Globus pallidus (tissue), 1 donor: ENCODE measurements around the gene TUBGCP4.
"Not testable (repeated sequence)": the region's sequence is repeated elsewhere in the genome, so short reads cannot be mapped to it uniquely, and the experiment has no call there.

Source experiments
- DNase-seq: peaks from one replicate; pipeline ENCODE4 v3.0.0-alpha.2; 2015; ENCODE audit warnings: low spot score

The TUBGCP4 gene

GRCh38 chr15:43370975-43371974, at the start of gene TUBGCP4, which contains the start of gene ZSCAN29:
TSS of gene TUBGCP4 (plus strand) at chr15:43371101. CDS start at chr15:43371355, 254 bp downstream.
TSS of gene ZSCAN29 (minus strand) at chr15:43371043. CDS start at chr15:43369913, 1,130 bp downstream.
- peak; percentile 78 for DNase-seq

GRCh38 chr15:43325039-43325684, 45.7 kb upstream of the TUBGCP4 start:
- no peak for DNase-seq

GRCh38 chr15:43329217-43329959, 41.5 kb upstream of the TUBGCP4 start:
- DNase-seq: peak; percentile 24

GRCh38 chr15:43329960-43330779, 40.7 kb upstream of the TUBGCP4 start, which contains the start of gene LCMT2:
TSS of gene LCMT2 (minus strand) at chr15:43330573. CDS start at chr15:43330489, 84 bp downstream.
- DNase-seq: peak; percentile 95

GRCh38 chr15:43330780-43331087, 40.2 kb upstream of the TUBGCP4 start:
- no peak for DNase-seq

- DNase-seq: no peak
Observed at GRCh38 chr15:43346305-43346704, 24.6 kb upstream of the TUBGCP4 start.

GRCh38 chr15:43347114-43347513, 23.8 kb upstream of the TUBGCP4 start:
- DNase-seq: no peak

- DNase-seq: no peak
Observed at GRCh38 chr15:43352693-43353382, 18.1 kb upstream of the TUBGCP4 start.

- no peak for DNase-seq
Observed at GRCh38 chr15:43360821-43361220, 10.1 kb upstream of the TUBGCP4 start.

- DNase-seq: no peak
Observed at GRCh38 chr15:43361313-43361903, 9.5 kb upstream of the TUBGCP4 start.

GRCh38 chr15:43370310-43370974, 459 bp upstream of the TUBGCP4 start:
- peak; percentile 11 for DNase-seq

- DNase-seq: no peak
Observed at GRCh38 chr15:43376017-43376705, 5.3 kb downstream of the TUBGCP4 start.

- DNase-seq: no peak
Observed at GRCh38 chr15:43378601-43379000, 7.7 kb downstream of the TUBGCP4 start.

- DNase-seq: no peak
Observed at GRCh38 chr15:43382310-43382709, 11.4 kb downstream of the TUBGCP4 start.

GRCh38 chr15:43383070-43383469, 12.2 kb downstream of the TUBGCP4 start:
- DNase-seq: no peak

- DNase-seq: no peak
Observed at GRCh38 chr15:43390723-43391122, 19.8 kb downstream of the TUBGCP4 start.

- DNase-seq: not testable (repeated sequence)
Observed at GRCh38 chr15:43393592-43393991, 22.7 kb downstream of the TUBGCP4 start.

GRCh38 chr15:43402255-43402654, 31.4 kb downstream of the TUBGCP4 start:
- DNase-seq: no peak

- DNase-seq: no peak
Observed at GRCh38 chr15:43403616-43404015, 32.7 kb downstream of the TUBGCP4 start.
